Activated effector memory CD4-positive, alpha-beta T cell treated with anti-CD3 and anti-CD28 coated beads, Interleukin-2, amount 50 U/mL, for 16 hours (primary cell): ENCODE results near the gene ILF3.

Source experiments
- DNase-seq: peaks from one replicate; pipeline ENCODE4 v3.0.0-alpha.2; 2020

ILF3 gene

DNA sequence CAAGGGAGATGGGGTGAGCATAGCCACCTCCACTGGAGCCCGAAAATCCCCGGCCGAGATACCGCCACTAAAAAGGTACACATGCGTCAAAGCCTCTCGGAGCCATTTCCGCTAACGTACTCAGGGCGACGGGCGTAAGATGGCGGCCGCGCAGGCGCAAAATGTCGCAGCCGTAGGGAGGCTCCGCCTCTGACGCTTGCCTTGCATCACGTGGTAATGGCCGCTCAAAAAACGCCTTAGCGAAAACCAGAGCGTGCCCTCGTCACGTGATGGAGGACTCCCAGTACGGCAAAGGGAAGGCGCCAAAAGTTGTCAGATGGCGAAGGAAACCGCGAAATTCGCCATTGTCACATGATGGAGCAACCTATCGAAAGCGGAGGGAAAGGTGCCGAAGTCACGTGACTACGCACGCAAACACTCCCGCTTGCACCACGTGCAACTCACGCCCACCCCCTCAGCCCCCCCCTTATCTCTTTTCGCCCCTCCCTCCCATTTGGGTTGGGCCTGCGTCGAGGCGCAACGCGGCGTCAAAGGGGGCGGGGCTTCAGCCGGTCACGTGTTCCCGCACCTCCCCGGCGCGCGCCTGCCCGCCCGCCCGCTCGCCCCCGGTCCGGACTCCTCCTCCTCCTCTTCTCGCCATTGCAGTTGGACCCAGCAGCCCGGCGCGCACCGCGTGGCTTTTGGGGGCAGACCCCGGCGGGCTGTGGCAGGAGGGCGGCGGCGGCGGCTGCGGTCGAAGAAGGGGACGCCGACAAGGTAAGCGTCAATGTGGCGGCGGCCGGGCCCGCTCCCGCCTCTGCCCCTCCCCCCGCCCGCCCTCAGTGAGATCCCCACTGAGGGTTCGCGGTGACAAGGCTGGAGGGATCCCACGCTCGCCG lies at the start of gene ILF3:
Gene ILF3, plus strand, starts transcription at position 615 of the 878 bp plus-strand sequence. CDS start 16,260 bp downstream, outside the sequence.
- DNase-seq, result peak; percentile 100

- DNase-seq, result peak; percentile 66
These were observed 49.6 kb upstream of the ILF3 start for GRCh38 chr19:10604460-10604980.

- no peak for DNase-seq
These were observed 42.2 kb upstream of the ILF3 start for GRCh38 chr19:10611907-10612306.

- no peak for DNase-seq
These were observed 41.5 kb upstream of the ILF3 start for GRCh38 chr19:10612499-10613119.

DNA sequence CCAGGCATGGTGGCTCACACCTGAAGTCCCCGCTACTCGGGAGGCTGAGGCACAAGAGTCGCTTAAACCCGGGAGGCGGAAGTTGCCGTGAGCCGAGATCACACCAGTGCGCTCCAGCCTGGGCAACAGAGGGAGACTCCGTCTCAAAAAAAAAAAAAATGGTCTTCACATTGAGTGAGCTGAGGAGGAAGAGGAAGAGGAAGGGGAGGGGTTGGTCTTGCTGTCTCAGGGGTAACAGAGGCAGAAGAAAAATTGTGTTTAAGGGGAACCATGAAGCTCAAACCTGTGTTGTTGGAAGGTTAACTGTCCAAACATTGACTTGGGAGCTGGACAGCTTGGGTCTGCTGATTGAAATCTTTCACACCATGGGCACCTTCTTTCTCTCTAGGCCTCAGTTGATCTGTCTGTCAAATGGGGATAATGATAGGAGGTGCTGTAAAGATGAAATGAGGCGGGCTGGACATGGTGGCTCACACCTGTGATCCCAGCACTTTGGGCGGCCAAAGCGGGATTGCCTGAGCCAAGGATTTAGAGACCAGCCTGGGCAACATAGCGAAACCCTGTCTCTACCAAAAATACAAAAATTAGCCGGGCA lies 38.6 kb upstream of the ILF3 start:
- no peak for DNase-seq

DNA sequence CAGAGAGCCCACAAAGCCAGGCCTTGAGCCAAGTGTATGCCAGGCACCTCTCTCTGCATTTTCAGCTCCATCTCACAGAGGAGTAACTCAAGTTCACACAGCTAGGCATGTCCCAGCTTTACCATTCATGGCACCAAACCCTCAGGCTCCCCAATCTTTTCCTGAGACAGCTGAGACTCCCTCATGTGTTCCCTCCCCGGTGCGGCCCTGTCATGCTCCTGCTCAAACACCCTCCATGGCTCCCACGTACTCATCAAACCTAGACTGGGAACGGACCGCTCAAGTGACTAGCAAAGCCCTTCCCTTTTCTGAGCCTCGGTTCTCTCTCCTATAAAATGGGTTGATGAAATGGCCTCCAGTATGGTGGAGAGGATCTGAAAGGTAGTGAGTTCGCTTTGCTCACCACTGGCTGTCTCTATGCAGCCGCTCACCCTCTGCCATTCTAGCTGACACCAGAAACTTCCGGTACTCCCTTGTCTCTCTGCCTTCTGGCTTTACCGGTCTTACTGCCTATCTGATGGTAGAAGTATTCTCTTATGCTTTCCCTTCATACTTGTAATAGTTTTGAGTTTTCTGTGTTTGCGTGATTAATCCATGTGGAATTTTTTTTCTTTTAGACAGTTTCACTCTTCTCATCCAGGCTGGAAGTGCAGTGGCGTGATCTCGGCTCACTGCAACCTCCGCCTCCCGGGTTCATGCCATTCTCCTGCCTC lies 36.6 kb upstream of the ILF3 start:
- no peak for DNase-seq

- DNase-seq, result no peak
These were observed 35.3 kb upstream of the ILF3 start for GRCh38 chr19:10618846-10619245.

- DNase-seq, result no peak
These were observed 33.4 kb upstream of the ILF3 start for GRCh38 chr19:10620786-10621185.

GRCh38 chr19:10621966-10622365 lies 32.2 kb upstream of the ILF3 start:
- DNase-seq, result no peak

DNA sequence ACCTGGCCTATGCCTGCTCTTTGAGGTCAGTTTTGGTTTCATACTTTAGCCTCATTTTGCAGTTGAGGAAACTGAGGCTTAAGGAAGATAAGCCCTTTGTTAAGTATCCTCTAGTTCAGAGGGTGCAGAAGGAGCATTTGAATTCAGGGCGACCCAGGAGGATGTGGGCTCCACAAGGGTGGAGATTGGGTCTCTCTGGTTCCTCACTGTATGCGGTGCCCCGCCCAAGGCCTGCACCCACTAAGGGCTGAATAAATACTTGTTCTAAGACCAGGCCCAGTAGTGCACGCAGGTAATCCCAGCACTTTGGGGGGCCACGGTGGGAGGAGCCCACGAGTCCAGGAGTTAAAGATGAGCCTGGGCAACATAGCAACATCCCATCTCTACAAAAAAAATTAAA lies 29.6 kb upstream of the ILF3 start:
- DNase-seq, result no peak

DNA sequence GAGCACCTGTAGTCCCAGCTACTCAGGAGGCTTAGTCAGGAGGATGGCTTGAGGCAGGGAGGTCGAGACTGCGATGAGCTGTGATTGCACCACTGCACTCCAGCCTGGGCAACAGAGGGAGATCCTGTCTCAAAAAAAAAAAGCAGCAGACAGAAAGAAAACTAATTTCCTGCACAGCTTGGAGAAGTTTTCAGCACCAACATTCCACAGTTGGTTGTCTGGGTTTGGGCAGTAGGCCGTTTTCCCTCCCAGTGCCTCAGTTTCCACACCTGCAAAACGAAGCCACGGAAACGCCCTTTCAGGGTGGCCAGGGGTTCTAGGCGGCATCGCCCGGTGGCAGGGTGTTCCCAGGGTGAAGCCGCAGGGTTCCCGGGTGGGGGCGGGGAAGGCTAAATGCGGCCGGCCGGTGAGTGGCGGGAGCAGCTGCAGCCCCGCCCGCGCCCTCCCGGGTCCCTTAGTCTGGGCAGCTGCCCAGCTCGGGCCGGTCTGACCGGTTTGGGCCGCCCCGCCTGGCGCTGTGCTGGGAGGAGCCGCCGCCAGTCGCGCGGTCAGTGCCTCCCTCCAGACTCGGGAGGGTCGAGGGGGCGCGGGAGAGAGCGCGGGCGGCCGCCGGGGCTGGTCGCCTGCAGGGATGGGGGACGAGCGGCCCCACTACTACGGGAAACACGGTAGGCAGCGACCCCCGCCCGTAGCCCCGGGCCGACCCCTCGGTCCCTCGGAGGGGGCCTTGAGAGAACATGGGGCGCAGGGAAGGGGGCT lies 29.0 kb upstream of the ILF3 start, which contains the start of gene SLC44A2:
Gene SLC44A2, plus strand, starts transcription at position 551 of the 759 bp plus-strand sequence. Its CDS starts 81 bp downstream, at position 632.
- DNase-seq, result no peak

GRCh38 chr19:10625762-10626138 lies 28.4 kb upstream of the ILF3 start:
- DNase-seq, result no peak

- no peak for DNase-seq
These were observed 22.3 kb upstream of the ILF3 start for GRCh38 chr19:10631874-10632273.

DNA sequence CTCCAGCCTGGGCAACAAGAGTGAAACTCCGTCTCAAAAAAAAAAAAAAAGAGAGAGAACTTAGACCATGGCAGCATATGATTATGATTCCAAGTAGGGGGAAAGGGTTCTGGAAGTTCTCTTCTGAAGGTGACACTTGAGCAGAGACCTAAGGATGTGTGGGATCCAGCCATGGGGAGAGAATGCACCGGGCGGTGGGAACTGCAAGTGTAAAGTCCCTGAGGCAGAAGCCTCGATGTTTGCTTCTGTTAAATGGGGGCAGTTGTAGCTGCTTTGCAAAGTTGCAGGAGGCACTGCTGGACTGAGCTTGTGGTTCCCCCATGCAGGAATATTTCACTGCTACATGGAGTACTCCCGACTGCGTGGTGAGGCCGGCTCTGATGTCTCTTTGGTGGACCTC lies 19.7 kb upstream of the ILF3 start:
- no peak for DNase-seq

GRCh38 chr19:10634963-10635362 lies 19.2 kb upstream of the ILF3 start:
- DNase-seq, result no peak

DNA sequence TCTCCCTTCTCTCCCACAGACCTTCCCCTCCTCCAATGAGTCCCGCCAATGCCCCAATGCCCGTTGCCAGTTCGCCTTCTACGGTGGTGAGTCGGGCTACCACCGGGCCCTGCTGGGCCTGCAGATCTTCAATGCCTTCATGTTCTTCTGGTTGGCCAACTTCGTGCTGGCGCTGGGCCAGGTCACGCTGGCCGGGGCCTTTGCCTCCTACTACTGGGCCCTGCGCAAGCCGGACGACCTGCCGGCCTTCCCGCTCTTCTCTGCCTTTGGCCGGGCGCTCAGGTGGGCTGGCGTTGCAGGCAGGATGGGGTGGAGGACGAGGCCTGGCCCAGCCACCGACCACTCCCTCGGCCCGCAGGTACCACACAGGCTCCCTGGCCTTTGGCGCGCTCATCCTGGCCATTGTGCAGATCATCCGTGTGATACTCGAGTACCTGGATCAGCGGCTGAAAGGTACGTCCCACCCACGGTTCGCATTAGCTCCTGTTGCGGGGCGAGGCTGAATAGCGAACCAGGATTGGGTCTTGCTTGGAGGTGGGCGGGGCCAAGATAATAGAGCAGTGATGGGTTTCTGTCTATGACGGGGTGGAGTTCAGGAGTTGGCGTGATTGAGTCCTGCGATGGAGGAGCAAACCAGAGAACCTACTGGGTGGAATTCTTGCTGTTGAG lies 17.7 kb upstream of the ILF3 start:
- DNase-seq, result no peak

GRCh38 chr19:10637894-10638293 lies 16.3 kb upstream of the ILF3 start:
- no peak for DNase-seq

DNA sequence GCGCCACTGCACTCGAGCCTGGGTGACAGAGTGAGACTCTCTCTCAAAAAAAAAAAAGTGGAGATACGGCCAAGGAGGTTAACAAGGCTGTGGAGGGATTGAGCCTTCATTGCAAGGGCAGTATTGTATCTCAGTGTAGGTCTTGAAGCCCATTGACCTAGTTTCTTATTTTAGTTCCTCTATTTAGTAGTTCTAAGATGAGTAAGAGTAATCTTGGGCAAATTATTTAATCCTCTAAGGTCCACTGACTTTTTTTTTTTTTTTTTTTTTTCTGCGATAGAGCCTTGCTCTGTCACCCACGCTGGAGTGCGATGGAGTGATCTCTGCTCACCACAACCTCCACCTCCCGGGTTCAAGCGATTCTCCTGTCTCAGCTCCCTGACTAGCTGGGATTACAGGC lies 14.3 kb upstream of the ILF3 start:
- no peak for DNase-seq

GRCh38 chr19:10640361-10640760 lies 13.8 kb upstream of the ILF3 start:
- DNase-seq, result no peak

GRCh38 chr19:10641248-10641647 lies 12.9 kb upstream of the ILF3 start:
- DNase-seq, result no peak

GRCh38 chr19:10642473-10643171 lies 11.5 kb upstream of the ILF3 start:
- DNase-seq, result no peak
